Prostate gland (tissue), 2 donors: ENCODE data around the gene HIVEP3. TPM values are rescaled to one million over a fixed set of nuclear protein-coding genes. Genes with fewer than 3 reads are reported as not detected.

Experiments
- DNase-seq: peaks from one replicate; pipeline ENCODE4 v3.0.0-alpha.2; 2019; ENCODE audit warnings: low spot score
- H3K27ac ChIP-seq, 2 donors: fragments of 200-600 bp; sonication (generic); 2 replicates each; pipeline ENCODE4 v1.5.1; 2017 to 2019
- H3K27me3 ChIP-seq: fragments of 200-600 bp; sonication (generic); replicated peaks from 2 replicates; pipeline ENCODE4 v1.5.1; 2019; ENCODE audit not compliant: insufficient read depth
- H3K36me3 ChIP-seq, 2 donors: fragments of 200-600 bp; sonication (generic); 1 replicate in 1 of 2; 2 replicates in 1 of 2; pipeline versions ENCODE4 v1.5.1 to v1.8.1; 2017 to 2019
- H3K4me1 ChIP-seq: fragments of 200-600 bp; sonication (generic); replicated peaks from 2 replicates; pipeline ENCODE4 v1.5.1; 2019
- H3K4me3 ChIP-seq, 2 donors: fragments of 200-600 bp; sonication (generic); 2 replicates each; pipeline ENCODE4 v1.5.1; 2017 to 2019
- H3K9me3 ChIP-seq: fragments of 200-600 bp; sonication (generic); 2 replicates; pipeline ENCODE4 v1.5.1; 2017
- CTCF ChIP-seq, 4 experiments: fragments of 200-600 bp in 2 of 4; fragments of 450-650 bp in 2 of 4; sonication (generic) in 2 of 4; IDR thresholded peaks; 1 replicate in 3 of 4; 2 replicates in 1 of 4; pipeline ENCODE4 v1.5.1; 2016 to 2019; ENCODE audit warnings: antibody characterized with exemption in 4 of 4, mild to moderate bottlenecking in 2 of 4, moderate library complexity in 2 of 4
- POLR2A ChIP-seq: fragments of 450-650 bp; IDR thresholded peaks from one replicate; pipeline ENCODE4 v1.6.1; 2016; ENCODE audit warnings: antibody characterized with exemption, mild to moderate bottlenecking
- POLR2AphosphoS5 ChIP-seq: sonication (generic); formaldehyde crosslinking; IDR thresholded peaks from one replicate; pipeline ENCODE4 v1.6.1; 2017; ENCODE audit warnings: antibody characterized with exemption
- WGBS: methylation state at CpG from one replicate; pipeline ENCODE4 v1.1.5; 2018; 5-methylcytosine and 5-hydroxymethylcytosine counted together
- intact Hi-C: fragments of 100-400 bp; cut with DNase I; formaldehyde crosslinking; loops from one replicate; pipeline ENCODE4 v1.14.2; 2022
- total RNA-seq, 2 donors: library from RNA; depleted of rRNA; stranded (reverse); fragments of >200 nt; gene quantifications; one replicate each; pipeline ENCODE4 v1.1.0, GENCODE V29; 2016

The HIVEP3 gene
- total RNA-seq, 2 donors from 2014 or later, result 9.3 to 11.2 TPM

DNA sequence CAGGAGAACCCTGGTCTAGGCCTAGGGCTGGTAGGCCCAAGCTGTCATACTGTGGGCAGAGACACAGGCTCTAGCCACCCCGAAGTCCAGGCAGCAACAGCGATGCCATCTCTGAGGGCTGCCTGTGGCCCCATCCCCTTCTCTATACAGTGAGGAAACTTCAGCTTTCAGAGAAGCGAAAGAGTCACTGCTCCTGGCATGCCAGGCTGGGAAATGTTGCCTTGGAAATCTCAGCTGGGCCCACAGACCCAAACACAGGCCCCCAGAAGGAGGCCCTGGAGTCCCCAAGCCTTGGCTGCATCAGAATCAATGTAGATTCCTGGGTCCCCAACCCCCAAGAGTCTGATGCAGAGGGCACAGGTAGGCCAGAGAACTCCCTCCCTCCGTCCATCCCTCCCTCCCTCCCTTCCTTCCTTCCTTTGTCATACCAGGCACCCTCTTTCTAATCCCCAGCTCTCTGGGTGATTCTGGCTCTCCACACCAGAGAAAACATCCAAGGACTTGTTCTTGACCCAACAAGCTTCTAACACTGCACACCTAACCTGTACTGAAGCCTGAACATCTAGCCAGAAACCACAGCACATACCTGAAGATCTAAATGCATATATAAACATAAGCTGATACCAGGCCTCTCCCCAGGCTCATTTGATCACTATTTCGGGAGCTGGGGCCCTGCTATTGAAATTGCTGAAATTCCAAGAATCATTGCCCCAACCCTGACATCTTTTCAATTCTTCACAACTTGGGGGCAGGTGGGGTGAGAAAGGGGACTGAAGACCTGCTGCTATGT is 291.0 kb downstream of the HIVEP3 start:
- no peak overlapping the region for H3K27ac ChIP-seq
- no peak for DNase-seq
- H3K9me3 ChIP-seq, result no peaks in the 10 kb centered on the region
- no peaks in the 10 kb centered on the region for H3K27me3 ChIP-seq
- H3K4me3 ChIP-seq, result no peak overlapping the region
- intact Hi-C loops, result no loop called here
- H3K36me3 ChIP-seq, result no peaks in the 10 kb centered on the region
- TF ChIP-seq POLR2A (no peak), POLR2AphosphoS5 (no peak), CTCF (IDR thresholded peaks at IDR 0.05) (no peak)
- H3K4me1 ChIP-seq, result no peaks in the 10 kb centered on the region
- WGBS, result 57% methylated on average over 5 of the region's 5 CpGs

DNA sequence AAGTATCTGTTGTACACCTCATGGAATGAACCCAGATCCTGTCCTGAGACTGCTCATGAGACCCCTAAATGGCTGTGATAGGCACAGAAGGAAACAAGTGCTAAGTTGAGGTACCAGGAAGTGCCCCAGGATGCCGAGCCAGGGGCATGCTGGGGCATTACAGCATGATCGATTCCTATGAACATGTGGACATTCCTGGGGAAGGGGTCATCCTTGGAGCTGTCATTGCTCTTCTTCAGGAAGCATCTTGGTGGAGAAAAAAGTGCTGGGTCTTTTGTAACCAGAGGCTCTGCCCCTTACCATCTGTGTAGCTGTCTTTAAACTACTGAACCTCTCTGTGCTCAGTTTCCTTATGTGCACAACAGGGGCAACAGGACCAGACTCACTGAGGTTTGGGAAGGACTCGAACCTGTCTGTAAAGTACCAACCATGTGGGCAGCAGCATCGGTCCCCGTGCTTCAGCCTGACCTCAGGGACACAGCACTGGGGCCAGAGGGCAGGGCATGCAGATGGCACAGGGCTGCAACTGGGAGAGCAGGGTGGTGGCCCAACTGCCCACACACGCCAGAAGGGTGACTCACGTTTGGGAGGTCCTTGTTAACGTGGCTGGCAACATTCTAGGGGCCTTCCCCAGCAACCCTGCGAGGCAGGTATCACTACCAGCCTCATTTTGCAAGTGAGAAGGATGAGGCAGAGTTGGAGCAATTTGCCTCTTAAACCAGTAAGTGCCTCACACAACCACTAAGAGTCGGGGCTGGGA is 291.9 kb downstream of the HIVEP3 start:
- TF ChIP-seq POLR2A, result no peak
- no peak for TF ChIP-seq CTCF (IDR thresholded peaks at IDR 0.05)
- TF ChIP-seq POLR2AphosphoS5, result no peak
- no peak overlapping the region for H3K27ac ChIP-seq
- intact Hi-C loops, result no loop called here

DNA sequence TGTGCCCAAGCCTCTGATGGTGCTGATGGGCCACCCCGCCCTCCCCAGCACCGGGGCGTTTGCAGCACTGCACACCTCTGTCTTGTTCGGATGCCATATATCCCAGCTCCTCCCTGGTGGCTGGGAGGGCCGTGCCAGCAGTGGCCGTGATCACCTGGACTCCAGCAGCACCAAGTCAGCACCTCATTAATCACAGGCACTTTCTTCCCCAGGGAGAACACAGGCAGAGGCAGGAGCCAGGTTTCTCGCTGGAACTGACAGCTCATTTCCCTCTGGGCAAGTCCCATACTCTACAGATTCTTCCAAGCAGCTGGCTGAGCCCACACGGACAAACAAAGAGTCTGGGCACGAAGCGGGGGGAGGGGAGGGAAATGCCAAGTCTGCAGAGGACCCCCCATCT is 292.6 kb downstream of the HIVEP3 start:
- intact Hi-C loops, result no loop called here
- TF ChIP-seq POLR2A, result no peak
- Histone ChIP-seq H3K9me3 (no peaks in the 10 kb centered on the region), H3K27ac (no peak overlapping the region), H3K36me3 (no peaks in the 10 kb centered on the region), H3K4me1 (no peaks in the 10 kb centered on the region), H3K27me3 (no peaks in the 10 kb centered on the region), H3K4me3 (no peak overlapping the region)
- WGBS, result 38% methylated on average over 10 of the region's 10 CpGs
- DNase-seq, result peak; percentile 20

More for the DNA sequence above, 291.9 kb downstream of the HIVEP3 start:
- Histone ChIP-seq H3K4me1 (no peaks in the 10 kb centered on the region), H3K4me3 (no peak overlapping the region), H3K36me3 (no peaks in the 10 kb centered on the region), H3K9me3 (no peaks in the 10 kb centered on the region), H3K27me3 (no peaks in the 10 kb centered on the region)
- WGBS, result 68% methylated on average over 10 of the region's 10 CpGs
- no peak for DNase-seq

DNA sequence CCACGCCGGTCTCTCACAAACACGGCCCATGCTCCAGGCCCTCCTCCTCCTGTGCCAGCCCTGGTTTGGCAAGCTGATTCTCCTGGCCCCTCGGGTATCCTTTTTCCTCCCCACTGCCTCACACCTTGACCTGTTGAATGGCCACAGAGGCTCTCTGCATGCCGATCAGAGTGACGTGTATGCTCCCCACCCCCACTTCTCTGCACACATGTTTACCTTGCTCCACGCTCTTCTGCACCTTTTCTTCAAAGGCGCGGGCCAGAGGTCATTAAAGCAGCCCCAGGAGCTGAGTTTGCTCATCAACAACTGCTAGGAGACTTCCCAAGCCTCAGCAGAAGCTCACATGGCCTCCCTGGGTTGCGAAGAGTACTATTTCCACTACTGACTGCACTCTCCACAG is 295.0 kb downstream of the HIVEP3 start:
- WGBS, result 84% methylated on average over 10 of the region's 10 CpGs
- Histone ChIP-seq H3K27me3 (no peaks in the 10 kb centered on the region), H3K36me3 (no peaks in the 10 kb centered on the region), H3K27ac (no peak overlapping the region), H3K4me1 (peaks cover under 1% of the 10 kb centered on the region), H3K9me3 (no peaks in the 10 kb centered on the region), H3K4me3 (no peak overlapping the region)
- intact Hi-C loops, result no loop called here
- no peak for DNase-seq
- TF ChIP-seq CTCF (IDR thresholded peaks at IDR 0.05), result no peak

DNA sequence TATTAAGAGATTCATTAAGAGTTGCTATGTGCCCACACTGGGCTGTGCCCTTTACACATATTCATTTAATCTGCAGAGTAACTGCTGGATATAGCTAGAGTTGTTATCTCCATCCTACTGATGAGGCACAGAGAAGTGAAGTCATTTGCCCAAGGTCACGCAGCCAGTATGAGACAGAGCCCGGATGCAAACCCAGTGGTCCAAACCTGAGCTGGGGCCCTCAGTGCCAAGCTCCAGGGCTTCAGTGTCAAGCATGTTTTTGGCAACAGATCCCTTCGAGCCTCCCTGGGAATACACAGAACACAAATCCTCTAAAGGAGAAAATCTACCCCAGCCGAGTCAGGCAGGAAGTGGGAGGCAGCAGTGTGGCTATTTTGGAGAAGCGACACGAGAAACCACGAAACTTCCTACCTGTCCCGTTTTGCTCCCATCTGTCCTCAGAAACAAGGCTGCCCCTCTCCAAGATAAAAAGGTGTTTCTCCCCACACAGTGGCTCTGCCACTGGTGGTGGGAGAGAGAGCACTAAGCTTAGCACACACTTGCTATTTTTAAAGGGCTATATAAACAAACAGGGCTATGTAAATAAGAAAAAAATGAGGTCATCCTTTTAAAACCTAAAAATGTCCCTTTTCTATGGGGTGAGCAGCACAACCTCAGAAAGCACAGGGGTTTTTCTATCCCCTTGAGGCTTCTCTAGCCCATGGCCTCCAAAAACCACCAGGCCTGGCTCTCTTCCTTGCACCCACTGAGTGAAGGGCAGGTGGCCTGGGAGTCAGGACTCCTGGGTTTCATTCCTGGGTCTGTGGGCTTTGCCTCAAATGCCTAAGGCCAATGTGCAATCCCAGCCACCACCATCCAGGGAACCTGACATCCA is 295.6 kb downstream of the HIVEP3 start:
- Histone ChIP-seq H3K27ac (no peak overlapping the region), H3K36me3 (no peaks in the 10 kb centered on the region), H3K4me3 (no peak overlapping the region), H3K4me1 (peaks cover 7% of the 10 kb centered on the region), H3K27me3 (no peaks in the 10 kb centered on the region), H3K9me3 (no peaks in the 10 kb centered on the region)
- 69% methylated on average over 8 of the region's 8 CpGs for WGBS
- no peak for DNase-seq
- intact Hi-C loops, result no loop called here
- TF ChIP-seq CTCF (IDR thresholded peaks at IDR 0.05) (no peak), POLR2A (no peak), POLR2AphosphoS5 (no peak)
